SK-N-MC (cell line): Measurements from ENCODE around the gene GSTM1.

Experiments
- EZH2 ChIP-seq: fragments of 200-600 bp; sonication (generic); IDR thresholded peaks from one replicate; pipeline ENCODE4 v1.6.1; 2017; ENCODE audit warnings: antibody characterized with exemption
- FOXP2 ChIP-seq: optimal IDR thresholded peaks from 2 replicates; pipeline ENCODE3; 2011; ENCODE audit warnings: mild to moderate bottlenecking, moderate library complexity; ENCODE audit not compliant: insufficient read depth; ENCODE audit errors: extremely low read length, control extremely low read depth
- POLR2AphosphoS5 ChIP-seq: IDR thresholded peaks from 2 replicates; pipeline ENCODE4 v1.6.1; 2012; ENCODE audit warnings: mild to moderate bottlenecking, low read depth, low read length, borderline replicate concordance

- no peak for TF ChIP-seq EZH2
- no peak for TF ChIP-seq FOXP2
- no peak for TF ChIP-seq POLR2AphosphoS5
Observed at GRCh38 chr1:109716570-109717090, 29.0 kb downstream of the GSTM1 start.
